Stimulated activated naive CD8-positive, alpha-beta T cell treated with anti-CD3 and anti-CD28 coated beads, Interleukin-15, amount 100 ng/mL, for 72 hours (primary cell): ENCODE data around the gene PIAS4.
"Not testable (repeated sequence)": the region's sequence is repeated elsewhere in the genome, so short reads cannot be mapped to it uniquely, and the experiment has no call there.

Experiments used
- ATAC-seq: fragments of 150-1000 bp; cut with Tn5 transposase; 2 replicates; pipeline ENCODE4 v1.10.0; 2021; ENCODE audit warnings: mild to moderate bottlenecking, moderate library complexity
- DNase-seq, 2 donors: peaks; one replicate each; pipeline ENCODE4 v3.0.0; 2021 to 2022
- H3K27ac Mint-ChIP-seq, 2 donors: one replicate each; pipeline ENCODE4 v1.8.0; 2022; ENCODE audit warnings: mild to moderate bottlenecking in 2 of 2, mixed read lengths in 2 of 2, moderate library complexity in 2 of 2
- H3K27me3 Mint-ChIP-seq: one replicate; pipeline ENCODE4 v1.8.0; 2022; ENCODE audit warnings: mixed read lengths
- H3K4me1 Mint-ChIP-seq: one replicate; pipeline ENCODE4 v1.8.0; 2022; ENCODE audit warnings: mild to moderate bottlenecking, mixed read lengths
- H3K4me3 Mint-ChIP-seq, 2 donors: one replicate each; pipeline ENCODE4 v1.8.0; 2022; ENCODE audit warnings: mild to moderate bottlenecking in 2 of 2, mixed read lengths in 2 of 2, moderate library complexity in 1 of 2
- H3K9me3 Mint-ChIP-seq, 2 donors: one replicate each; pipeline ENCODE4 v1.8.0; 2022; ENCODE audit warnings: mixed read lengths in 2 of 2

PIAS4 gene, protein sequence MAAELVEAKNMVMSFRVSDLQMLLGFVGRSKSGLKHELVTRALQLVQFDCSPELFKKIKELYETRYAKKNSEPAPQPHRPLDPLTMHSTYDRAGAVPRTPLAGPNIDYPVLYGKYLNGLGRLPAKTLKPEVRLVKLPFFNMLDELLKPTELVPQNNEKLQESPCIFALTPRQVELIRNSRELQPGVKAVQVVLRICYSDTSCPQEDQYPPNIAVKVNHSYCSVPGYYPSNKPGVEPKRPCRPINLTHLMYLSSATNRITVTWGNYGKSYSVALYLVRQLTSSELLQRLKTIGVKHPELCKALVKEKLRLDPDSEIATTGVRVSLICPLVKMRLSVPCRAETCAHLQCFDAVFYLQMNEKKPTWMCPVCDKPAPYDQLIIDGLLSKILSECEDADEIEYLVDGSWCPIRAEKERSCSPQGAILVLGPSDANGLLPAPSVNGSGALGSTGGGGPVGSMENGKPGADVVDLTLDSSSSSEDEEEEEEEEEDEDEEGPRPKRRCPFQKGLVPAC

DNA sequence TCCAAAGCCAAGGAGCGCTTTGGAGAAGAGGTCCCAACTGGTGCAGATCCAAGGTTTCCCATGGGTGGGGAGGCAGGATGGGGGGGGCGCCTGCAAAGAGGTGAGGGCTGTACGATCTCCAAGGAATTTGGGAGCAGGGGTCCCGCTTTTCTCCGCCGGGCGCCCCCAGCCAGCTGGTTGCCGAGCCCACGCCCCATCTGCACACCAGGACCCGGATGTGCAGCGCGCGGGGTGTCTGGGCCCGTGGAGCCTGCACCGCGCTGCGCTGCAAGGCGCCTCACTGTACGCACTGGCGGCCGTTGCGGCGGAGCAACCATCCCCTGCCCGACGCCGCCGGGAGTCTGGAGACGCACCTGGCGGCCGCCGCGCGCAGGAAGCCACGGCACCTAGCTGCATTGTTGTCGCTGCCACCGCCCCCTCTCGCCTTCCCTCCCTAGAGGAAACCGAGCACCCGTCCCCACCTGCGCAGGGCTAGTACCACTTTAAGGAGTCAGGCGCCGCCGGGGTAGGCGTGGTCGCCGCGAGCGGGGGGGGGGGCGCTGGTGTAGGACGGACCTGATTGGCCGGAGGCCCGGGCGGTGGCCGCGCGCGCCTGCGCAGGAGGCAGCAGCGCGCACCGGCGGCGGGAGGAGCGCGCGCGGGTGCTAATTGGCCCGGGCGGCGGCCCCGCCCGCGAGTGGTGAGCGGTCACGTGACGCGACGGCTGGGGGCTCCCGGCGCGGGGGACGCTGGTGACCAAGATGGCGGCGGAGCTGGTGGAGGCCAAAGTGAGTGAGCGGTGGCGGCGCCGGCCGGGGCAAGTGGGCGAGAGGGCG lies at the start of gene PIAS4:
PIAS4 (plus strand) TSS at position 716 of the 815 bp plus-strand sequence; CDS start at position 741, 25 bp downstream.
- DNase-seq = peak; percentile 94 to 96
- peak; percentile 96 for ATAC-seq
- no peaks in the 10 kb centered on the region for H3K9me3 Mint-ChIP-seq
- H3K27ac Mint-ChIP-seq = peak within 1 kb of the TSS; percentile 84 to 96
- H3K4me3 Mint-ChIP-seq = peak within 1 kb of the TSS; percentile 89 to 91
- H3K4me1 Mint-ChIP-seq = peaks cover 31% of the 10 kb centered on the region
- no peaks in the 10 kb centered on the region for H3K27me3 Mint-ChIP-seq

DNA sequence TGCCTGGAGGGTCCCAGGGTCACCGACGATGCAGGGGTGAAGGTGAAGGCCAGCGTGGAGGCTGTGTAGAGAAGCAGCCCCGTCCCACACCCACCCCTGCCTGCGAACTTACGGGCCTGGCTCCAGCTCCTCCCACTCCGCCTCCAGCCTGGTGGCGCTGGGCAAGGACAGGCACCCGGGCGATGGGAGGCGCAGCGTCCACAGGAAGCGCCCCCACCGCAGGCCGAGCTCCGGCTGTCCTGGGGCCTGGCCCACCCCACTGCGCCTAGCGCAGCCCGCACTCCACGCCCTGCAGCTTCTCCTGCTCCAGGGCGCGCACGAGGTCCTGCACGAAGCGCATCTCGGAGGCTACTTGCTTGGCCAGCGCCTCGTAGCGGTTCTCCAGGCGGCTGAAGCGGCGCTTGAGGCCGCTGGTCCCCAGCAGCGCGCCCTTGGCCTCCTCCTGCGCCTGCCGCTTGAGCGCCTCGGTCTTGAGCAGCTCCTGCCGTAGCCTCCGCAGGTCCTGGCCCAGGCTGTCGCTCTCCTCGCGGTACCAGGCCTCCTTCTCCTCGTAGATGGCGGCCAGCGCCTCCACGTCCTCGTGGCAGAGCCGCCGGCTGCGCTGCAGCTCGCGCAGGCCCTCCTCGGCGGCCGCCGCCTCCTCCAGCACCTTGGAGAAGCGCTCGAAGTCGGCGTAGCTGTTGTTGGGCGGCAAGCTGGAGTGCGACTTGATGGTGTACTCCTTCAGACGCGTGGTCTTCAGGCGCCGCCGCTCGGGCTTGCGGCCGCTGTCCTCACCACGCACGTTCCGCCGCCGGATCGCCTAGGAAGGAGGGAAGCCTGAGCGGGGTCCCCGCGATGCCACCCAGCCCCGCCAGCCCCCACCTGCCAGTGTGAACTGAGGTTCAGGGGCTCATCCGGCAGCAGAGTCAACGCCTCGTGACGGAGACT lies 48.4 kb upstream of the PIAS4 start:
- peak; percentile 21 for ATAC-seq
- Mint-ChIP-seq H3K27me3 (no peaks in the 10 kb centered on the region), H3K4me1 (no peaks in the 10 kb centered on the region), H3K9me3 (no peaks in the 10 kb centered on the region), H3K4me3 (no peak overlapping the region), H3K27ac (peak overlapping the region in 1 of 2 donors; percentile 76)
- DNase-seq = no peak

DNA sequence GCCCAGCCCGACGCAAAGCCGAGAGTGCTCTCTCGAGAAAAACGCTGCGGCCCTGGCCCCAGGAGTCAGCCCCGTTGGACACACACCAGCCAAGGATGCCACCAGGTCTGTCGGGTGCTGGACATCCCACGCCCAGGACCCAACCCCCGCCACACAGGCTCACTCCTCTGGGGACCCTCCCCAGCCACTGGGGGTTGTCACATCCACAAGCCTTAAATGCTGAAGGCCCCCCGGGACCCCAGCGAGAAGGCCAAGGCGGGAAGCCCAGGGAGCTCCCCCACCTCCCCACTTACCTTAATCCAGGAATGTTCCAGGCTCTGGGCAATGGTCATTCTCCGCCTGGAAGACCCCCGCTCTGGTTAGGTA lies 47.8 kb upstream of the PIAS4 start:
- no peak for DNase-seq
- H3K9me3 Mint-ChIP-seq = no peaks in the 10 kb centered on the region
- H3K4me1 Mint-ChIP-seq = no peaks in the 10 kb centered on the region
- H3K4me3 Mint-ChIP-seq = no peak overlapping the region
- H3K27ac Mint-ChIP-seq = no peak overlapping the region
- ATAC-seq = no peak
- no peaks in the 10 kb centered on the region for H3K27me3 Mint-ChIP-seq

DNA sequence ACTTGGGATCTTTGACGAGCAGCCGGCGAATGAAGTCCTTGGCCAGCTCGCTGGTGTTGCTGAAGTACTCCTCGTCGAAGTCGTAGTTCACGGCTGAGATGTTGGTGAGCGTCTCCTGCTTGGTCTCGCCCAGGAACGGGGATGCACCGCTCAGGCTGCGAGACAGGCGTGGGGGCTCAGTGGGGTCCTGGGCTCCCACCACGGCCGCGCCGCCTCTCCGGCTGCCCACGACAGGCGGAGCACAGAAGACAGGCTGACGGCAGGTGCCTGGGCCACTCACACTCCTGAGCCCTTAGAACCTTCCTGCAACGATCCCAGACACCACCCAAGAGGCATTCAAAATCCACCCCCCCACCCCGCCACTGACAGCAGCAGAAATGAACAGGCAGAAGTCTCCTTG lies 46.5 kb upstream of the PIAS4 start:
- DNase-seq (no peak), ATAC-seq (no peak)
- no peak overlapping the region for H3K27ac Mint-ChIP-seq
- no peaks in the 10 kb centered on the region for H3K9me3 Mint-ChIP-seq
- H3K4me1 Mint-ChIP-seq = no peaks in the 10 kb centered on the region
- H3K4me3 Mint-ChIP-seq = no peak overlapping the region
- H3K27me3 Mint-ChIP-seq = no peaks in the 10 kb centered on the region

DNA sequence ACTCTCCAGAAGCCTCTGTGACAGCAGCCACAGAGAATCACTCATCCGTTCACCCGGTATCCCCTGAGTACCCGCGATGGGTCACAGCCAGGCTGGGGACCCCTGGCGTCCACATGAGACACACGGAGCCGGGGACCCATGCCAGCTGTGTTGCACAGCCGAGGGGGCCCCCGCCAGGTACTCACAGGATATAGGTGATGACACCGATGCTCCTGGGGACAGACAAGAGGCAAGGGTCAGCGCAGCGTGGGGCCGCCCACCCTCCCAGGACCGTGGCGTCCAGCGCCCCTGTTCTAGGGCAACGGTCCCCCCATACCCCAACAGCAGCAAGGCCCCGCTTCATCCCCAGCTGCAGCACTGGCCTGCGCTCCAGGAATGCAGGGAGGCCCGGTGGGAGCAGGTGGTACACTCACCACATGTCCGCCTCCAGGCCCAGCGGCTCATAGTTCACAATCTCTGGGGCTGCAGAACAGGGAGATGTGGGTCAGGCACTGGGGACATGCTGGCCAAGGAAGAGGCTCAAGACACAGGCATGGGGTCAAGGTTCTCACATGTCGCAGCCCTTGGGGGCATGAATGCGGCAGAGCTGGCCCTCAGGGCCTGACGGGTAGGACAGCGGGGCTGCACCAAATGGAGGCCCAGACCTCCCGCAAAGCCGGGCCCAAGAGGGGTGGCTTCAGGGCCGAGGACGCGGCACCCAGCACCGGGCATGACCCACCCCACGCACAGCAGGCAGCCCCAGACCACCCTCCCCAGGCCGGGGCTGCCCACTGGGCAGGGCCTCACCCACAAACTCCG lies 43.9 kb upstream of the PIAS4 start:
- H3K4me3 Mint-ChIP-seq = no peak overlapping the region
- H3K27me3 Mint-ChIP-seq = no peaks in the 10 kb centered on the region
- DNase-seq (no peak), ATAC-seq (peak; percentile 35)
- no peaks in the 10 kb centered on the region for H3K9me3 Mint-ChIP-seq
- H3K4me1 Mint-ChIP-seq = peaks cover 6% of the 10 kb centered on the region
- no peak overlapping the region for H3K27ac Mint-ChIP-seq

DNA sequence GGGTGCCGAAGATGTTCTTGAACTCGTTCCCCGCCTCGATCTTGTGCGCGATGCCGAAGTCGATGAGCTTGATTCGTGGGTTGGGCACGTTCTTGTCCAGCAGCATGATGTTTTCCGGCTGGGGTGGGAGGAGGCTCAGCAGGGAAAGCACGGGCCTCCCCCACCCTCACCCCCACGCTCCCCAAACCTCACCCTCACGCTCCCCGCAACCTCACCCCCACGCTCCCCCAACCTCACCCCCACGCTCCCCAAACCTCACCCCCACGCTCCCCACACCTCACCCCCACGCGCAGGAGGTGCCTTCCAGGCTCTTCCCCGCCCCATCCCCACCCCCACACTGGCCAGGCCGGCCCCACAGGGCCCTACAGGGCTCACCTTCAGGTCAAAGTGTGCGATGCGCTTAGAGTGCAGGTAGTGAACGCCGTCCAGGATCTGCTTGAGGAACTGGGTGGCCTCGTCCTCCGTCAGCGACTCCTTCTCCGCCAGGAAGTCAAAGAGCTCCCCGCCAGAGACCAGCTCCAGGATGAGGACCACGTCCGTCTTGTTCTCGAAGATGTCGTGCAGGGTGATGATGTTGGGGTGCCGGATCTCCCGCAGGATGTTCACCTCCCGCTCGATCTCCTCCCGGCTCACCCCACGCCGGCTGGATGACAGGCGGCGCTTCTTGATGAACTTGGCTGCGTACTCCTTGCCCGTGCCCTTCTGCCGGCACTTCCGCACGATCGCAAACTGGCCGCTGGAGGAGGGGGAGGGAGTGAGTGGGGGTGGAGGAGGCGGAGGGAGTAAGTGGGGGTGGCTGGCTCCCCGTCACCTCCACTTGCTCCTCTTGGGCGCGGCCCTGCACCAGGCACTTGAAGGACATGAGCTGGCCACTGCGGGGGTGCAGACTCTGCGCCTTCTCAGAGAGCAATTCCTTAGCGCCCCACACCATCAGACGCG lies 43.0 kb upstream of the PIAS4 start:
- peak; percentile 48 for ATAC-seq
- peaks cover 14% of the 10 kb centered on the region for H3K4me1 Mint-ChIP-seq
- no peak for DNase-seq
- no peaks in the 10 kb centered on the region for H3K27me3 Mint-ChIP-seq
- H3K9me3 Mint-ChIP-seq = no peaks in the 10 kb centered on the region
- H3K4me3 Mint-ChIP-seq = no peak overlapping the region
- H3K27ac Mint-ChIP-seq = no peak overlapping the region

DNA sequence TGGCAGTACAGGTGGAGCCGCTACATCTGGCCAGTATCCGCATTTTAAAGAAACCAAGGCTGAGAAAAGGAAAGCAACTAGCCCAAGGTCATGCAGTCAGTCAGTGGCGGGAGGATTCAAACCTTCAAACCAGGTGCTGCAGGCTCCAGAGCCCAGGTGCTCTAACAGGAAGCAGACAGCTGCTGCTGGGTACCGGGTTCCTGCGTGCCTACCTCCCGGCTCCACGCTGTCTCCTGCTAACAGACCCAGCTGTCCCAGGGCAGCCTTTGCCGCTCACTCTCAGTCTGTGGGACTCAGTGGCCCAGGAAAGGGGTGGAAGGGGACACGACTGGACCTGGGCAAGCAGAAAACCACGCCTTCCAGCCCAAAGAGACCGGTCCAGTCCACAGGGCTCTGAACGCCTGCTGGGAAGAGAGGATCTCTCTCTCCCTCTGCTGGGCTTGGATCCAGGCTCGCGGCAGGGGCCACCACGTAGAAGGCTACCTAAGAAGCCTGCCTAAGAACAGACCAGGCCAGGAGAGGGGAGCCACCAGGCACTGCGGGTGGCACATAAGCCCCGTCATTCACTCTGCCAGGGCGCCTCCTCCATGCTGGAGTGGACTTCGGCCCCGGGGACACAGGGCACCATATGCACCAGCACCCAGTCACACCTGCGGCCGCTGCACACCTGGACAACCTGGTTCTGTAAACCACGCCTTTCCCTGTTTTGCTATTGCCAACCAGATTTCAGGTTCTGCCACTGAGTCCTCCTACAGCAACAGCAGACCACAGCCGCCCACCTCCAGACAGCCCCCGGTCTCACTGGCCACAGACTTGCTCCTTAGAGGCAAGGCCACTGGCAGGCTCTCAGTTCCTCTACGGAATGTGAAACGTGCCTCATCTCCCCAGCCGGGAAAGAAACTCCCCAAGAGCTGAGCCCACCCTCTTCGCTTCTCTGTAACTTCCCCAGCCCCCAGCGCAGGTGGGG lies 41.2 kb upstream of the PIAS4 start:
- Mint-ChIP-seq H3K27ac (no peak overlapping the region), H3K9me3 (no peaks in the 10 kb centered on the region), H3K4me1 (peaks cover 30% of the 10 kb centered on the region), H3K4me3 (no peak overlapping the region), H3K27me3 (no peaks in the 10 kb centered on the region)
- ATAC-seq = no peak
- no peak for DNase-seq

DNA sequence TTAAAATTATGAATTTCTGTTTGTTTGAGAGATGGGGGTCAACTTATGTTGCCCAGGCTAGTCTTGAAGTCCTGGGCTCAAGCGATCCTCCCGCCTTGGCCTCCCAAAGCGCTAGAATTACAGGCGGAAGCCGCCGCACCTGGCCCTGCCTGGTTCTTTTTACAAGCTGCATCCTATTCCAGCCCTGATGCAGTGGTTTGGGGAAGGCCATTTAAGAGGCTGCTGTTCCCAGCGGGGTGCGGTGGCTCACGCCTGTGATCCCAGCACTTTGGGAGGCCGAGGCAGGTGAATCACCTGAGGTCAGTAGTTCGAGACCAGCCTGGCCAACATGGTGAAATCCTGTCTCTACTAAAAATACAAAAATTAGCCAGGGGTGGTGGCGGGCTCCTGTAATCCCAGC lies 39.6 kb upstream of the PIAS4 start:
- H3K9me3 Mint-ChIP-seq, H3K27me3 Mint-ChIP-seq, ATAC-seq, DNase-seq, H3K27ac Mint-ChIP-seq, H3K4me3 Mint-ChIP-seq: not testable (repeated sequence)
- H3K4me1 Mint-ChIP-seq = peaks cover 32% of the 10 kb centered on the region

DNA sequence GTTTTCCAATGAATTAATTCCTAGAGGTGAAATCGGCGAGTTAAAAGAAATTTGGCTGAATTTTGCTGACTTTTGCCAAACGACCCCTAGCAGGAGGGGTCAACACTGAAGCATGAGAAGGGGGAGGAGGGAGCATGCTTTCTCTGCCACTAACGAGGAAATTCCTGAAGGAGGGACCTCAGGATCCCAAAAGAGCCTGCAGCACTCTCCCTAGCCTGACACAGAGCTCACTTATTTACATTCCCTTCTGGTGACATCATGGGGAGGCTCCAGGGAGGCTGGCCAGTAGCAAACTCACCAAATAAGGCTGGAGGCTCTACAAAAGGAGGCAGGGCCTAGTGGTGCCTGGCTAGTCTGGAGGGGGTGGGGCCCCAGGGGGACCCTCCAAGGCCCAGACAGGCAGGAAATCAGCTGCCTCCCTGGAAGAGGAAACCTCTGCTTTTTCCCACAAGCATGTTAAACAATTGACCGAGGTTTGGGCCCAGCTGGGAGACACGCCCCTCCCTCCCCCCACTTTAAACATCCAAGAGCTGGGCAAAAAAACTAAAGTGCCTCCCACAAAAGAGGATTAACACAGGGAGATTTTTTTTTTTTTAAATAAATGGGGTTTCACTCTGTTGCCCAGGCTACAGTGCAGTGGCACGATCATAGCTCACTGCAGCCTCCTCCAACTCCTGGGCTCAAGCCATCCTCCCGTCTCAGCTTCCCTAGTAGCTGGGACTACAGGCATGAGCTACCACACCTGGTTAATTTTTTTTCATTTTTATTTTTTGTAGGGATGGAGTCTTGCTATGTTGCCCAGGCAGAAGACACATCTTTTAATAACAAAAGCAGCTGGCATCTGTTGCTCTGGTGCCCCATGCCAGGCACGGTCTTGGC lies 38.7 kb upstream of the PIAS4 start:
- H3K4me3 Mint-ChIP-seq = no peak overlapping the region
- DNase-seq (no peak), ATAC-seq (no peak)
- no peaks in the 10 kb centered on the region for H3K27me3 Mint-ChIP-seq
- peaks cover 32% of the 10 kb centered on the region for H3K4me1 Mint-ChIP-seq
- H3K27ac Mint-ChIP-seq = no peak overlapping the region
- H3K9me3 Mint-ChIP-seq = no peaks in the 10 kb centered on the region

DNA sequence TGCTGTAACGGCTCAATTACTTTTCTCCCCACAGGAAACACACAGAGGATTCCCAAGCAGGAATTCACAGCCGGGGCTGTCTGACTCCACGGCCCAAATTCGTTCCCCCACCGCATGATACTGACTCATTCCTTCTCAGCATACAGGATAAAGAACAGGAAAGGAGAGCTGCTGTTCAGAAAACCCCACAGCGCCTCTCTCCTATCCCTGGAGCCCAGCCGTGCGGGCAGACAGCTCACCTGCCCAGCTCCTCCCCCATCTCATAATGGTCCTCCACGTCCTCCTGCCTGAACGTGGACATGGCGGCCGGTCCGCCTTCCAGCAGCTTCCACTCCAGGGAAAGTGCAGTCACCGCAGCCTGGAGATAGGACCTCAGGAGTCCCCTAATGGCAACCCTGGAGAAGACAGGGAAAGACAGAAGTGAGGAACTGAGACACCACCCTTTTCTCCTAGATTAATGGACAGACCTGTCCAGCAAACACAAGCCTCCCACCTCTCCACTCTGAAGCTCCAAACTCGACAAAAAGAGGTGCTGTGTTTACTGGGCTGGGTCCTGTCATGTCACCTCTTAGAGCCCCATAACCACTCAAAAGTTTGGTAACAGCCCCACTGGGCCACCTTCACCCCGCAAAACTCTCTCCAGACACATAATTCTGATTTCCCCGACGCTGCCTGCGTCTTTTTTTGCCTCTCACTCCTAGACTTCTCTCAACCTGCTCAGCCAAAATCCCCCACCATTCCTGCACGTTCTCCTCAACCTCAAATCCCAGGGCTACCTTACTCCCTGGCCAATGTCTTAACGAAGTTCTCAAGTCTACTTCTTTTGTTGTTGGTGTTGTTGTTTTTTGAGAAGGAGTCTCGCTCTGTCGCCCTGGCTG lies 37.9 kb upstream of the PIAS4 start:
- peaks cover 32% of the 10 kb centered on the region for H3K4me1 Mint-ChIP-seq
- peak overlapping the region; percentile 87 to 94 for H3K27ac Mint-ChIP-seq
- ATAC-seq (no peak), DNase-seq (no peak)
- H3K27me3 Mint-ChIP-seq = no peaks in the 10 kb centered on the region
- no peaks in the 10 kb centered on the region for H3K9me3 Mint-ChIP-seq
- peak overlapping the region; percentile 89 for H3K4me3 Mint-ChIP-seq

DNA sequence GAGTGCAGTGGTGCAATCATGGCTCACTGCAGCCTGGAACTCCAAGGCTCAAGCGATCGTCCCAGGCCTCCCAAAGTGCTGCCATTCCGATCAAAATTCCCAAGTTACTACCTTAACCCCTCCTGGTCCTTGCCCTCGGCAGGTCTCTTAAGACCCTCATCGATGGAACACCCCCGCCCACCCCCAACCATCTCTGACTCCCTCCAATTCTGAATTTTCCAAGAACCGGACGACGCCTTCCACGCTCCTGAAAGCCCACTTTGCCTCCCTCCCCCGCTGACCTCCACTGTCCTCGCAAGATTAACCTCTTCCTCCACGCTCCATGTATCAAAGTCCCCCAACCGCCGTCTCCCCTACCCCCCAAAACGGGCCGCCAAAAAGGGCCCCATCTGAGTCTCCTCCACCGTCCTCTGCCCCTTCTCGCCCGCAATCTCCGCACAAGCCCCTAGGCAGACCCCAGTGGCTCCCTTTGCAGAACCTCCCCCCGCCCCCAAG lies 37.2 kb upstream of the PIAS4 start:
- peaks cover 32% of the 10 kb centered on the region for H3K4me1 Mint-ChIP-seq
- ATAC-seq = no peak
- no peaks in the 10 kb centered on the region for H3K9me3 Mint-ChIP-seq
- no peaks in the 10 kb centered on the region for H3K27me3 Mint-ChIP-seq
- H3K4me3 Mint-ChIP-seq = peak overlapping the region; percentile 89
- H3K27ac Mint-ChIP-seq = peak overlapping the region; percentile 87 to 94
- no peak for DNase-seq
